Mesenchymal stem cell (in vitro differentiated cells and primary cell): ENCODE measurements around the gene SYNJ1.

Source experiments
- DNase-seq: peaks from one replicate; pipeline ENCODE4 v3.0.0-alpha.2; 2013
- H2AFZ ChIP-seq: one replicate; pipeline ENCODE4 v1.6.1; 2013; ENCODE audit warnings: low read depth, mild to moderate bottlenecking, control low read depth, inconsistent platforms, low read length, moderate library complexity
- H2AK5ac ChIP-seq: 2 replicates; pipeline ENCODE4 v1.6.1; 2013; ENCODE audit warnings: low read length, moderate library complexity, mild to moderate bottlenecking, inconsistent platforms; ENCODE audit not compliant: severe bottlenecking
- H2BK120ac ChIP-seq: one replicate; pipeline ENCODE4 v1.6.1; 2013; ENCODE audit warnings: low read depth, mild to moderate bottlenecking, inconsistent platforms, low read length, moderate library complexity
- H2BK12ac ChIP-seq, 2 experiments: one replicate each; pipeline ENCODE4 v1.6.1; 2013; ENCODE audit warnings: inconsistent platforms in 2 of 2, low read length in 2 of 2, mild to moderate bottlenecking in 2 of 2, moderate library complexity in 2 of 2, control low read depth in 1 of 2
- H2BK15ac ChIP-seq: one replicate; pipeline ENCODE4 v1.6.1; 2013; ENCODE audit warnings: mild to moderate bottlenecking, low read depth, inconsistent platforms; ENCODE audit not compliant: poor library complexity, severe bottlenecking
- H2BK5ac ChIP-seq: 2 replicates; pipeline ENCODE4 v1.6.1; 2013; ENCODE audit warnings: low read depth, mild to moderate bottlenecking, low read length, control low read depth, inconsistent platforms; ENCODE audit not compliant: poor library complexity, severe bottlenecking
- H3K14ac ChIP-seq, 2 experiments: one replicate each; pipeline ENCODE4 v1.6.1; 2013; ENCODE audit warnings: inconsistent platforms in 2 of 2, low read length in 2 of 2, control low read depth in 1 of 2, mild to moderate bottlenecking in 1 of 2, moderate library complexity in 1 of 2
- H3K18ac ChIP-seq, 2 experiments: one replicate each; pipeline ENCODE4 v1.6.1; 2013; ENCODE audit warnings: inconsistent platforms in 2 of 2, low read length in 2 of 2, control low read depth in 1 of 2, low read depth in 1 of 2, mild to moderate bottlenecking in 1 of 2
- H3K23ac ChIP-seq, 2 experiments: one replicate each; pipeline ENCODE4 v1.6.1; 2013; ENCODE audit warnings: inconsistent platforms in 2 of 2, low read length in 2 of 2, mild to moderate bottlenecking in 2 of 2, moderate library complexity in 2 of 2, control low read depth in 1 of 2
- H3K27ac ChIP-seq: 2 replicates; pipeline ENCODE4 v1.5.1; 2013; ENCODE audit warnings: mild to moderate bottlenecking, moderate library complexity, low read length, control low read depth, inconsistent platforms; ENCODE audit not compliant: poor library complexity, severe bottlenecking
- H3K27me3 ChIP-seq, 2 experiments: 2 replicates each; pipeline versions ENCODE4 v1.6.1 to v1.7.0; 2013; ENCODE audit warnings: low read length in 2 of 2, mild to moderate bottlenecking in 2 of 2, moderate library complexity in 2 of 2, control low read depth in 1 of 2, inconsistent platforms in 1 of 2; ENCODE audit not compliant: control insufficient read depth in 1 of 2, insufficient read depth in 1 of 2
- H3K36me3 ChIP-seq, 2 experiments: 2 replicates each; pipeline versions ENCODE4 v1.6.1 to v1.7.0; 2013; ENCODE audit warnings: low read length in 2 of 2, control low read depth in 1 of 2, inconsistent platforms in 1 of 2, low read depth in 1 of 2, mild to moderate bottlenecking in 1 of 2; ENCODE audit not compliant: insufficient read depth in 2 of 2, control insufficient read depth in 1 of 2
- H3K4ac ChIP-seq, 2 experiments: one replicate each; pipeline ENCODE4 v1.6.1; 2013; ENCODE audit warnings: inconsistent platforms in 2 of 2, low read length in 2 of 2, mild to moderate bottlenecking in 2 of 2, moderate library complexity in 2 of 2, control low read depth in 1 of 2, low read depth in 1 of 2
- H3K4me1 ChIP-seq: 2 replicates; pipeline ENCODE4 v1.6.1; 2013; ENCODE audit warnings: low read depth, low read length, control low read depth; ENCODE audit not compliant: control insufficient read depth, insufficient read depth
- H3K4me2 ChIP-seq: 2 replicates; pipeline ENCODE4 v1.6.1; 2013; ENCODE audit warnings: low read length, mild to moderate bottlenecking, inconsistent platforms; ENCODE audit not compliant: poor library complexity, severe bottlenecking
- H3K4me3 ChIP-seq, 2 experiments: 2 replicates each; pipeline versions ENCODE4 v1.5.1 to v1.7.0; 2013; ENCODE audit warnings: low read length in 2 of 2, mild to moderate bottlenecking in 2 of 2, control low read depth in 1 of 2, low read depth in 1 of 2; ENCODE audit not compliant: insufficient read depth in 1 of 2
- H3K79me1 ChIP-seq: replicated peaks from 2 replicates; pipeline ENCODE4 v1.6.1; 2013; ENCODE audit warnings: mild to moderate bottlenecking, control low read depth, low read length, inconsistent platforms; ENCODE audit not compliant: poor library complexity, severe bottlenecking
- H3K9ac ChIP-seq: 2 replicates; pipeline ENCODE4 v1.7.0; 2013; ENCODE audit warnings: mild to moderate bottlenecking, low read length, moderate library complexity
- H3K9me3 ChIP-seq: 2 replicates; pipeline ENCODE4 v1.7.0; 2013; ENCODE audit warnings: mild to moderate bottlenecking, low read length; ENCODE audit not compliant: control insufficient read depth
- H4K8ac ChIP-seq: one replicate; pipeline ENCODE4 v1.6.1; 2013; ENCODE audit warnings: inconsistent platforms, mild to moderate bottlenecking, low read length, moderate library complexity
- H4K91ac ChIP-seq: one replicate; pipeline ENCODE4 v1.6.1; 2013; ENCODE audit warnings: mild to moderate bottlenecking, low read length, inconsistent platforms
- WGBS: methylation state at CpG from one replicate; pipeline ENCODE4 v1.1.7; 2013; ENCODE audit warnings: mixed read lengths; 5-methylcytosine and 5-hydroxymethylcytosine counted together

Gene SYNJ1

GRCh38 chr21:32604464-32604863, 123.3 kb downstream of the SYNJ1 start:
- H2BK12ac ChIP-seq = no peak overlapping the region
- no peak for DNase-seq
- no peak overlapping the region for H3K23ac ChIP-seq
- H3K4me2 ChIP-seq = no peak overlapping the region
- no peaks in the 10 kb centered on the region for H3K27me3 ChIP-seq
- no peak overlapping the region for H2AFZ ChIP-seq
- no peak overlapping the region for H4K91ac ChIP-seq
- 81% methylated on average over 8 of the region's 8 CpGs for WGBS
- no peak overlapping the region for H3K4me3 ChIP-seq
- H2BK5ac ChIP-seq = no peak overlapping the region
- no peak overlapping the region for H2BK15ac ChIP-seq
- no peak overlapping the region for H2AK5ac ChIP-seq
- no peak overlapping the region for H3K18ac ChIP-seq
- H3K14ac ChIP-seq = no peak overlapping the region
- no peak overlapping the region for H3K4ac ChIP-seq
- no peak overlapping the region for H3K27ac ChIP-seq
- no peak overlapping the region for H3K9ac ChIP-seq
- H3K36me3 ChIP-seq = peaks cover 52 to 86% of the 10 kb centered on the region in 2 experiments
- H3K4me1 ChIP-seq = peaks cover 5% of the 10 kb centered on the region
- no peak overlapping the region for H4K8ac ChIP-seq
- H3K9me3 ChIP-seq = no peaks in the 10 kb centered on the region
- peaks cover 35% of the 10 kb centered on the region for H3K79me1 ChIP-seq
- no peak overlapping the region for H2BK120ac ChIP-seq

GRCh38 chr21:32603131-32603530, 124.7 kb downstream of the SYNJ1 start:
- no peak overlapping the region for H4K8ac ChIP-seq

GRCh38 chr21:32602099-32602498, 125.7 kb downstream of the SYNJ1 start:
- Histone ChIP-seq H3K9ac (no peak overlapping the region), H4K8ac (no peak overlapping the region), H3K4me2 (no peak overlapping the region), H2BK120ac (no peak overlapping the region), H2BK15ac (no peak overlapping the region), H3K4me1 (peaks cover 10% of the 10 kb centered on the region), H3K14ac (no peak overlapping the region), H3K4me3 (no peak overlapping the region), H3K9me3 (no peaks in the 10 kb centered on the region), H3K4ac (no peak overlapping the region), H4K91ac (no peak overlapping the region), H3K27ac (no peak overlapping the region), H3K23ac (no peak overlapping the region), H2AK5ac (no peak overlapping the region), H3K79me1 (peaks cover 28% of the 10 kb centered on the region), H2AFZ (no peak overlapping the region), H3K18ac (no peak overlapping the region), H3K36me3 (peaks cover 49 to 76% of the 10 kb centered on the region in 2 experiments), H2BK12ac (no peak overlapping the region), H3K27me3 (no peaks in the 10 kb centered on the region), H2BK5ac (no peak overlapping the region)
- no peak for DNase-seq
- WGBS = 93% methylated on average over 6 of the region's 6 CpGs

More at GRCh38 chr21:32603131-32603530, 124.7 kb downstream of the SYNJ1 start:
- 79% methylated on average over 8 of the region's 8 CpGs for WGBS
- Histone ChIP-seq H2BK120ac (no peak overlapping the region), H2AFZ (no peak overlapping the region), H2BK5ac (no peak overlapping the region), H3K79me1 (peaks cover 32% of the 10 kb centered on the region), H2AK5ac (no peak overlapping the region), H3K36me3 (peaks cover 52 to 84% of the 10 kb centered on the region in 2 experiments), H3K9ac (no peak overlapping the region), H3K4ac (no peak overlapping the region), H2BK15ac (no peak overlapping the region), H3K4me2 (no peak overlapping the region), H3K27ac (no peak overlapping the region), H3K4me1 (peaks cover 5% of the 10 kb centered on the region), H3K4me3 (no peak overlapping the region), H3K23ac (no peak overlapping the region), H3K27me3 (no peaks in the 10 kb centered on the region), H2BK12ac (no peak overlapping the region), H3K18ac (no peak overlapping the region), H3K14ac (no peak overlapping the region), H3K9me3 (no peaks in the 10 kb centered on the region), H4K91ac (no peak overlapping the region)
- DNase-seq = no peak

- H2AK5ac ChIP-seq = no peak overlapping the region
- WGBS = 97% methylated on average over 8 of the region's 8 CpGs
- no peak overlapping the region for H3K14ac ChIP-seq
- no peak overlapping the region for H3K18ac ChIP-seq
- H3K4me1 ChIP-seq = peaks cover 10% of the 10 kb centered on the region
- no peak overlapping the region for H2BK15ac ChIP-seq
- peaks cover 32 to 51% of the 10 kb centered on the region in 2 experiments for H3K36me3 ChIP-seq
- H3K9ac ChIP-seq = no peak overlapping the region
- H2BK120ac ChIP-seq = no peak overlapping the region
- H2BK12ac ChIP-seq = no peak overlapping the region
- no peak overlapping the region for H3K23ac ChIP-seq
- no peak overlapping the region for H4K91ac ChIP-seq
- no peak overlapping the region for H2AFZ ChIP-seq
- H2BK5ac ChIP-seq = no peak overlapping the region
- no peak overlapping the region for H3K4ac ChIP-seq
- no peak for DNase-seq
- H3K4me3 ChIP-seq = no peak overlapping the region
- H3K27me3 ChIP-seq = no peaks in the 10 kb centered on the region
- H3K9me3 ChIP-seq = no peaks in the 10 kb centered on the region
- H3K79me1 ChIP-seq = peaks cover 12% of the 10 kb centered on the region
- no peak overlapping the region for H4K8ac ChIP-seq
- H3K27ac ChIP-seq = no peak overlapping the region
- H3K4me2 ChIP-seq = no peak overlapping the region
Measured at GRCh38 chr21:32599526-32599925, 128.3 kb downstream of the SYNJ1 start.
